AG20443 (cell line): Measurements from ENCODE around the gene KCNG1.

ENCODE experiments used
- DNase-seq: peaks from one replicate; pipeline ENCODE4 v3.0.0; 2012; ENCODE audit warnings: low spot score, mixed read lengths

The KCNG1 gene

GRCh38 chr20:51034988-51035656 lies 12.2 kb upstream of the KCNG1 start:
- DNase-seq, result no peak

DNA sequence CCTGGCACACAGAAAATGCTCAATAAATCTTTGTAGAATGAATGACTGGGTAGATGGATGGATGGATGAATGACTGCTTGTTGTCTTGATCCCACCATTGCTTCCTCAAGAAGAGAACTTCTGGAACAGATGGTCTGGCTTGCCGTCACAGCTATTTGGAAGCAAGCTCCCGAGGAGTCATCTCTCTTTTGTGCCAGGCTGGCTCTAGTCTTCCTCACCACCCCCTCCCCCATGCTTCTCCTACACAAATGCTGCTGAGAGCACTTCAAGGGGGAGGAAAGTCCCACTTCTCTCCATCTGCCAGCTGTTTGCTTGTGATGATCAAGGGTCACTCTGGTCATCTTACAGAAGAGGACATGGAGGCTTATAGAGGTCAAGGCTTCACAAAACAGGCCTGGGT lies 11.6 kb upstream of the KCNG1 start:
- no peak for DNase-seq

- peak; percentile 75 for DNase-seq
Observed at GRCh38 chr20:51029963-51030920, 7.3 kb upstream of the KCNG1 start.

DNA sequence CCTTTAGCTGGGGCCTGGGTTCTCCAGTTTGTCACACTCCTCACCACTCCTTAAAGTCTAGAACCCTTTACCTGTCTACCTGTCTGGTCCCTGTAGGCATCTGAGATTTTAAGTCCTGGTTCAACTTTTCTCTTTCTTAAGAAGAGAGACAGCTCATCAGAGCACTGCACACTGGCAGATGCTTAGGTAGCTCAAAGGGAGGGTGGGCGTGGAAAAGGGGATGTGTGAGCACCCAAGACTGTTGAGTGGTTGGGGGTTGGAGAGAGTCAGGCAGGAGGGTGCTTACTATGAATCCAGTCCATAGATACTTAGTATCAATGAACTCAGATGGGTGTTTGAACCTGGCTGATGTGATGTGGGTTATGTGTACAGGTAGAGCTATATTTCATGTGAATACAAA lies 6.6 kb upstream of the KCNG1 start:
- DNase-seq, result no peak

DNA sequence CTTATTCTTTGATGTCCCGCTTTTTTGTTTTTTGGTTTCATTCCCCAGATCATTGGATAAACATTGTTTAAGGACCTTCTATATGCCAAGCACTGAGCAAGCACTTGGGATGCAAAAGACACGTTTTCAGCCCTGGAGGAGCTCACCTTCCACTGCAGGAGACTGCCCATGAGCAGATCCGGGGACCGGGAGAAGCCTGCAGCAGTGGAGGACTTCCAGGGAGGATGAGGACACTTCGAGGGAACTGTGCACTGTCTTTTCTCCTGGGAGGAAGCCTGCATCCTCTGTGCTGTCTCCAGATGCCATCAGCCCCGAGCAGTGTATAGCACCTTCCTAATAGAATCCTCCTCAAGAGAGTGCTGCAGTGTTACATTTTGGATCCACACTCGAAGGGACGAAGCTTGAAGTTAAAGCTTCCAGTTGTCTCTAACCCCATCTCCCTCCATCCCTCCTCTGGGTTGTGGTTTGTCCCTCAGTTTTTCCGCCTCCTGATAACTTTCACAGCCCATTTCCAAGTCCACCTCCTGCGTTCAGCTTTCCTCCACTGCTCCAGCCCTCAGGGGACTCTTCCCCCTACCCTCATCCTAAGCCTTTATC lies 5.8 kb upstream of the KCNG1 start:
- no peak for DNase-seq

DNA sequence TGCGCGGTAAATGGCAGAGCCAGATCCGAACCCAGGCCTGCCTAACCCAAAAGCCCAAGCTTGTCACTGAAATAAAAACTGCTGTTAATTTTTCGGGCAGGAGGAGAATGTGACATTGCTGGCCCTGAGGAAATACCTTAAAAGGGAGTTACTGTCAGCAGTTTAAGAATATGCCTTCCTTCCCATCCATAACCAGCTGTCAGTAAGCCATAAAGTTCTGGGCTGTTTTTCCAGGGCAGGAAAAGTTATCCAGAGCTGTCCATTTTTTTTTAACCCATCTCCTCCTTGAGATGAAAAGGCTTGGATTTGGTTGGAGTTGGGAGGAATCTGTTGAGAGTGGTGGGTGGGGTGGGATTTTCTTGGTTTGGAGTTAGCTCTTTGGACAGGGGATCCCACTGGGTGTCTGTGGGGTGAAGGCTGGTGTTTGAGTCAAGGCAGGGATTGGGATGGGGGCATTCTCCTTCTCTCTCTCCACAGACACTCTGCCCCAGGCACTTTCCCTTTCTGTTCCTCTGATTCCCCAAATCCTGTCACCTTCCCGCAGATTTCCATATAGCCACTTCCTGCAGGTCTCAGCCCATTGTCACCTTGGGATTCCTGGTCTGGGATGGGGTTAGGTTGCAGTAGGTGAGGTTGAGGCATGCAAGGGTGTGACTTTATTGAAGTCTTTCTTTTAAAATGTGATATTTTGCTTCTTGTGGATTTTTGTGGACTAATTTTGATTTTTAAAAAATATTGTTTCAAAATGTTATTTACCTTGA lies 4.3 kb upstream of the KCNG1 start:
- DNase-seq, result no peak

GRCh38 chr20:51026269-51026668 lies 3.4 kb upstream of the KCNG1 start:
- DNase-seq, result no peak

GRCh38 chr20:51024761-51025160 lies 1.9 kb upstream of the KCNG1 start:
- DNase-seq, result no peak

- no peak for DNase-seq
Observed at GRCh38 chr20:51023617-51024155, 779 bp upstream of the KCNG1 start.

DNA sequence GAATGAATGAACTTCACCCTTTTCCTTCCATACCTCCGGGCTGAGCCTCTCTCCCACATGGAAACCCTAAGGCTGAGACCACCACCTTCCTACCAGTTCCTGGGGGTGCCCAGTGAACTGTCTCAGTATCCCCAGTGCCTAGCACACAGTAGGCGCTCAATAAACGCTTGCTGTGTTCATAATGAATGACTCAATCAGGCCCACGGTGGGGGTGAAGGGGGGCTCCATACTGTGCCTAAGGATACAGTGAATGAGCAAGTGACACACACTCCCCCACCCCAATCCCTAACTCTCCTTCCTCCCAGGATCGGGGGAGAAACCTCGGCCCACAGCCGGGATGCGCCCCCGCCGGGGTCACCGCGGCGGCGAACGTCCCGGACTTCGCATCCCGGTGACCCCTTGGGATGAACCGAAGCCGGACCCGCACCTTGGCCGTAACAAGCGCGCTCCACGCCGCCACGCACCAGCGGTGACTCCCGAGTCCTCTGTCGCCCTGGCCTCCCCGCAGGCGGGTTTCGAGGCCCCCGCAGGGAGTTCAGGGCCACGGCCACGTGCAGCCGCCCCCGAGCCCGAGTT lies 592 bp downstream of the KCNG1 start:
- no peak for DNase-seq

DNA sequence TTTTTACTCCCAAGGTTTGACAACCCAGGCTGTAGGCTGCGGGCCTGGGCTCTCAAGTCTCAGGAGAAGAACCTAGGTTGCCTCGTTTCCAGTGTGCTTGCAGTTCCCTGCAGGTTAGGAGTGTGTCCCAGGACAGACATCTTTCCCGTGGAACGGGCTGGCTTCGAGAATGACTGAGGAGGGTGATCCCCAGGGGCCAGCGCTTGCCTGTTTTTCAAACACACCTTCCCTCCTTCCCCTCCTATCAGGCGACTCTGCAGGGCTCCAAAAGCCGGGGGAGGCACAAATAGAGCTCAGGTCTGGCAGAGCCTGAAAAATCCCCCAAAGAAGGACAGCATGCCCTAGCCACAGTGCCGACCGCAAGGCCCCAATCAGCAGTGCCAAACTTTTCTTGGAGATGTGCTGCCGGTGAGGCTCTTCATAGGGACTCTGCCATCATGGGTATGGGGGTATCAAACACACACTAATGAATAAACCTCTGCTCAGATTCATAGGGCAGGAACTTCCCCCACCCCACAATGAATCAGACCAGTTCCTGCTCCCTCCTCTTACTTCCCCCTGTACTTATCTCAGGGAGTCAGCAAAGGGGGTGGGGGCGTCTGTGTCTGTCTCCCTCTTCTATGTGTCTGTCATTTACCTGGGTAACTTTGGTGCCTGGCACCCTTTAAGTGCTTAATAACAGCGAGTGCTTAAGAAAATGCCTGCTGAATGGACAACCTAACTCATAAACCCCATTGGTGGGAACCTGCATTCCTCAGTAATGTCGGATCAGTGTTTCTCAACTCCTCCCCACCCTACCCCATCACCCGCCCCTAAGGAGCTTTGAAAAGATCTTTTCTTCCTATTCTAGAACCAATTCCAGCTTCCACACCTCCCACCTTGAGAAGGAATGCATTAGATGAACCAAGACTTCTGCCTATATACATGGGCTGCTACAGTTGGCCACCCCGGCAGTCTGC lies 1.6 kb downstream of the KCNG1 start:
- no peak for DNase-seq

GRCh38 chr20:51020657-51021056 lies 2.2 kb downstream of the KCNG1 start:
- no peak for DNase-seq

GRCh38 chr20:51019656-51020592 lies 3.0 kb downstream of the KCNG1 start:
- no peak for DNase-seq

GRCh38 chr20:51017251-51017650 lies 5.7 kb downstream of the KCNG1 start:
- DNase-seq, result no peak

DNA sequence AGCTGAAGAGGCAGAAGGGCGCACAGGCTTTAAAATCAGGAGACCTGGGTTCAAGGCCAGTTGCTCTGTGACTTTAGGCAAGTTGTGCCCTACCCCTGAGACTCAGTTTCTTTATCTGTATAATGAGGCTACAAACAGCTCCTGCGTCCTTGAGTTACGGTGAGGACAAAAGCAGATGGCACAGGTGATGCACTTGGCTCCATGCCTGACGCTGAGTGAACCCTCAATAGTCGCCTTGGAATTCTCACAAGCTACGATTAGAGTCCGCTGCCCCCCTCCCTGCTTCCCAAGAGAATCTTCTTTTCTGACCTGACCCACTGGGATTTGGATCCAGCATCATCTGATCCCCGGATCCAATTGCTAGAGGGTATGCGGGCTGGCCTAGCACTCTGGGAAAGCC lies 6.4 kb downstream of the KCNG1 start:
- no peak for DNase-seq

DNA sequence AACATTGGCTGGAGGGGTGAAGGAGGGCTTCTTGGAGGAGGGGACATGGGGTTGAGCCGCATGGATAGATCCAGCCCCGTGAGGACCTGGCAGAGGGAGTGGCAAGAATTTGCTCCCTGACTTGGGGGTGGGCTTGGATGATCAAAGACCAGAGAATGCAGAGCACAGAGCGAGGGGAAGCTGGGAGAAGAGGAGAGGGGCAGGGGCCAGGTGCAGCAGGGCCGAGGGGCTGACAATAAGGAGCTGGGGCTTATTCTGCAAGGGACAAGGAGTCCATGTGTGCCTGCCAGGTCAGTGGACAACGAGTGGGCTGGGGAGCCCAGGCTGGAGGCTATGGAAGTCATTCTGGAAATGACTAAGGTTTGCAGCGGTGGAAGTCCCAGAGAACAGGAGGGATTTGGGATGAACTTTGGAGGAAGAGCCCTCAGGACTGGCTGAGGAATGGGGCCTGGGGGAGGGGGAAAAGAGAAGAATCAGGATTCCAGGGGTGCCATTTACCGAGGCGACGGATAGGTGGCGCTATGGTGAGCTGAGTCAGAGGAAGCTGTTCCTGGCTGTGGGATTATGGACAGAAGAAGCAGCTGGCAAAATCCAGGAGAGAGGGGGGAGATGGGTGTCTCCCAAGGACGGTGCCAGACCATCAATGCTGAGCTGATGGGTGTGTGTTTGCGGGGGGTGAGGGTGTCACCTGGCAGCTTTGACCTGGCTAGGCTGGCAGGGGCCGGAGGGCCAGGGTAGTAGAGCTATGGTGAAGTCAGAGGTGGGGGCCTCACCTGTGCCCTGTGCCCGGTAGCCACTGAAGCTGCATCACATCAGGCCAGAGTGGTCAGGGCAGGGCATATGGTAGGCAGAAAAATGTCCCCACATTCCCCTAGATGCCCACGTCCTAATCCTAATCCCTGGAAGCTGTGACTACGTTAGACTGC lies 7.8 kb downstream of the KCNG1 start:
- peak; percentile 89 for DNase-seq

DNA sequence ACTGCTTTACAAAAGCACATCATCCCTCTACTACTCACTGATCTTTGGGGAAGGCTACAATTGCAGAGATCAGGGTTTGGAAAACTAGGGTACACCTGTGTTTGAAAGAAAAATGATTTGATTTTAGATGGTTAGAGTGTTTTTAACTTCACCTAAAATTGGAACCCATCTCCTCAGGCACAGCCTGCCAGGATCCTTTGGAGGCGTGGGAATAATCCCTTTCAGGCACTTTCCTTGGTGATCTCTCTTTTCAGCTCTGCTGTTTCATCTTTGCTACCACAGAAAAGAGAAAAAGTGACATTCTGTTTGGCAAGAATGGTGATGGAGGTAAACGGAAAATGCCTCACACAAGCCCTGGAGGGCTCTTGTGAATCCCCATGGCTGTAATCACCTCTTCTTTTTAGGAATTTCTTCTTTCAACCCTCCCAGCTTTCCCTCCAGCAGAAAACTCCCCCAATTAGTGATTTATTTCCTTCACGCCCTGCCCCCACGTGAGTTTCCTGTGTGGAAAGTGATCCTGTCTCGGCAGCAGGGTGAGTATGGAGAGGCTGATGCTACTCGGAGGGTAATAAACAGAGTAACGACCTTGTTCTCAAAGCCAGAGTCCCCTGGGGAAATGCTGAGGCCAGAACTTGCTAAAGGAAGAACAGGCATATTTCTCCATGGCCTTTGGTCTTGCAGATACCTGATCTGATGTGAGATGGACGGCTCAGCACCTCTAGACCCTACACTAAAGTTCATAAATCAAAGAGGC lies 9.2 kb downstream of the KCNG1 start:
- no peak for DNase-seq
